ENCODE results near the gene ACVRL1.

The ACVRL1 gene

GRCh38 chr12:51958542-51958941 is 51.2 kb downstream of the ACVRL1 start:
- in situ Hi-C loops (cut with HindIII; ENCODE audit: low sequenced_read_pairs), result loop anchor here (25.0 kb wide), 2 partner anchors 154 to 171 kb away; no protein-coding TSS in a partner anchor

- in situ Hi-C loops (cut with HindIII; ENCODE audit: low sequenced_read_pairs), result loop anchor here (25.0 kb wide), 2 partner anchors 153 to 172 kb away; no protein-coding TSS in a partner anchor
These were observed 51.9 kb downstream of the ACVRL1 start for GRCh38 chr12:51959211-51959610.

GRCh38 chr12:51959921-51960320 is 52.6 kb downstream of the ACVRL1 start:
- in situ Hi-C loops (cut with HindIII; ENCODE audit: low sequenced_read_pairs), result loop anchor here (25.0 kb wide), 2 partner anchors 152 to 173 kb away; no protein-coding TSS in a partner anchor

GRCh38 chr12:51960488-51960887 is 53.2 kb downstream of the ACVRL1 start:
- in situ Hi-C loops (cut with HindIII; ENCODE audit: low sequenced_read_pairs), result loop anchor here (25.0 kb wide), 2 partner anchors 152 to 173 kb away; no protein-coding TSS in a partner anchor

- in situ Hi-C loops (cut with HindIII; ENCODE audit: low sequenced_read_pairs), result loop anchor here (25.0 kb wide), 2 partner anchors 151 to 174 kb away; no protein-coding TSS in a partner anchor
These were observed 53.6 kb downstream of the ACVRL1 start for GRCh38 chr12:51960890-51961289.

GRCh38 chr12:51961834-51962233 is 54.5 kb downstream of the ACVRL1 start:
- in situ Hi-C loops (cut with HindIII; ENCODE audit: low sequenced_read_pairs), result loop anchor here (25.0 kb wide), 2 partner anchors 150 to 175 kb away; no protein-coding TSS in a partner anchor

GRCh38 chr12:51962737-51963136 is 55.4 kb downstream of the ACVRL1 start:
- in situ Hi-C loops (cut with HindIII; ENCODE audit: low sequenced_read_pairs), result loop anchor here (25.0 kb wide), 2 partner anchors 150 to 175 kb away; no protein-coding TSS in a partner anchor

- in situ Hi-C loops (cut with HindIII; ENCODE audit: low sequenced_read_pairs), result loop anchor here (25.0 kb wide), 2 partner anchors 149 to 176 kb away; no protein-coding TSS in a partner anchor
These were observed 56.2 kb downstream of the ACVRL1 start for GRCh38 chr12:51963477-51963876.

GRCh38 chr12:51969643-51970042 is 62.3 kb downstream of the ACVRL1 start:
- in situ Hi-C loops (cut with HindIII; ENCODE audit: low sequenced_read_pairs), result loop anchor here (25.0 kb wide), 2 partner anchors 143 to 182 kb away; no protein-coding TSS in a partner anchor

GRCh38 chr12:51970904-51971646 is 63.8 kb downstream of the ACVRL1 start:
- in situ Hi-C loops (cut with HindIII; ENCODE audit: low sequenced_read_pairs), result loop anchor here (25.0 kb wide), 2 partner anchors 141 to 184 kb away; no protein-coding TSS in a partner anchor

- in situ Hi-C loops (cut with HindIII; ENCODE audit: low sequenced_read_pairs), result loop anchor here (25.0 kb wide), 2 partner anchors 140 to 185 kb away; no protein-coding TSS in a partner anchor
These were observed 64.5 kb downstream of the ACVRL1 start for GRCh38 chr12:51971679-51972421.

GRCh38 chr12:51972422-51972812 is 65.1 kb downstream of the ACVRL1 start:
- in situ Hi-C loops (cut with HindIII; ENCODE audit: low sequenced_read_pairs), result loop anchor here (25.0 kb wide), 2 partner anchors 140 to 185 kb away; no protein-coding TSS in a partner anchor

GRCh38 chr12:51972849-51973273 is 65.6 kb downstream of the ACVRL1 start:
- in situ Hi-C loops (cut with HindIII; ENCODE audit: low sequenced_read_pairs), result loop anchor here (25.0 kb wide), 2 partner anchors 139 to 186 kb away; no protein-coding TSS in a partner anchor

Data from DLD1 (cell line).